Measurements from ENCODE around the gene OVOL3.

OVOL3 gene

GRCh38 chr19:36136964-36137686, 26.2 kb downstream of the OVOL3 start:
- DNase-seq (ENCODE audit: low read depth), result peak; percentile 80
- H3K4me3 ChIP-seq (ENCODE audit: low read length), result no peak overlapping the region
- TF ChIP-seq CTCF (conservative IDR thresholded peaks at IDR 0.05; ENCODE audit: low read length), result no peak

GRCh38 chr19:36139120-36139472, 28.2 kb downstream of the OVOL3 start:
- peak overlapping the region; percentile 79 for H3K4me3 ChIP-seq (ENCODE audit: low read length)

GRCh38 chr19:36139473-36140303, 28.7 kb downstream of the OVOL3 start, which contains the start of gene CAPNS1:
Gene CAPNS1 (plus strand): TSS chr19:36140066. CDS start chr19:36141012, 946 bp downstream.
- DNase-seq (ENCODE audit: low read depth), result peak; percentile 93
- TF ChIP-seq CTCF (conservative IDR thresholded peaks at IDR 0.05; ENCODE audit: low read length), result peak; percentile 8; the same call in 1 of the 2 replicates

More at GRCh38 chr19:36139120-36139472, 28.2 kb downstream of the OVOL3 start:
- no peak for DNase-seq (ENCODE audit: low read depth)
- TF ChIP-seq CTCF (conservative IDR thresholded peaks at IDR 0.05; ENCODE audit: low read length), result no peak

GRCh38 chr19:36140304-36141038, 29.5 kb downstream of the OVOL3 start:
- no peak for TF ChIP-seq CTCF (conservative IDR thresholded peaks at IDR 0.05; ENCODE audit: low read length)
- DNase-seq (ENCODE audit: low read depth), result peak; percentile 41

More at GRCh38 chr19:36139473-36140303, 28.7 kb downstream of the OVOL3 start, which contains the start of gene CAPNS1:
- peak within 1 kb of the TSS; percentile 79 for H3K4me3 ChIP-seq (ENCODE audit: low read length)

GRCh38 chr19:36141039-36141927, 30.3 kb downstream of the OVOL3 start:
- peak; percentile 75 for DNase-seq (ENCODE audit: low read depth)
- H3K4me3 ChIP-seq (ENCODE audit: low read length), result peak overlapping the region; percentile 79

More at GRCh38 chr19:36140304-36141038, 29.5 kb downstream of the OVOL3 start:
- H3K4me3 ChIP-seq (ENCODE audit: low read length), result peak overlapping the region; percentile 79

More at GRCh38 chr19:36141039-36141927, 30.3 kb downstream of the OVOL3 start:
- TF ChIP-seq CTCF (conservative IDR thresholded peaks at IDR 0.05; ENCODE audit: low read length), result no peak
